GM18909 (cell line): ENCODE results near the gene TTC17.

ENCODE experiments used
- ATAC-seq: cut with Tn5 transposase; IDR thresholded peaks from one replicate; pipeline ENCODE4 v1.9.1; 2021; ENCODE audit warnings: mild to moderate bottlenecking; ENCODE audit not compliant: unreplicated experiment, poor library complexity

The TTC17 gene

DNA sequence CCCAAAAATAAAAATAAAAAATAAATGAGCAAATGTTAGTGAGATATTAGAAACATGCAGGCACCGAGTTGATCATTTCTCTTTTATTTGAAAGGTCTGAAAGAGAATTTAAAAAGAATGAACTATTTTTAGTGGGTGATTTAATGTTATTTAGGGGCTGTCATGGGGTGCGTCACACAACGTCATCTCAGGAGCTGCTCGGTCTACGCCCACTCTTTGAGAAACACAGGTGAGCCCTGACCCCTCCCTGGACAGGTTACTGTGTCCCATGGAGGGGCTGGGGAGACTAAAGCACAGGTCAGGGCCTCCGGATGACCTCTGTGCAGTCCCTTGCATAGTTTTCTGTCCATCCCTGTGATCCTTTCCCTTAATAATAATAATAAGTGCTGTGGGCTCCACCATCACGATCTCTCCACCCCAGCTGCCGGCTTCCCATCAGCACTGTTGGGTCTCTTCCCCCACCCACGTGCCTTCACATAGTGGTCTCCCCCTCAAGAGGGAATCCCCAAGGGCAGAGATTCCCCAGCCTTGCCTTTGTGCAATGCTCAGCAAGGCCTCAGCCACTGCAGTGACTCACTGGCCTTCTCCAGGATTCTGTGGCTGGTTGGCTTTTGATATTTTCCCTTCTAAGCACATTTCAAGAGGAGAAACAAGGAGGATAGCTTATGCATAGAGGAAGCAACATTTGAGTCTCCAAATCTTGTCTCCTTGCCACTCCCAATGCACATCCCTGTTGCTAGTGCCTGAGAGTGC, 159.9 kb downstream of the TTC17 start:
- no peak for ATAC-seq

- ATAC-seq = no peak
These were observed 162.8 kb downstream of the TTC17 start for GRCh38 chr11:43521471-43521870.

DNA sequence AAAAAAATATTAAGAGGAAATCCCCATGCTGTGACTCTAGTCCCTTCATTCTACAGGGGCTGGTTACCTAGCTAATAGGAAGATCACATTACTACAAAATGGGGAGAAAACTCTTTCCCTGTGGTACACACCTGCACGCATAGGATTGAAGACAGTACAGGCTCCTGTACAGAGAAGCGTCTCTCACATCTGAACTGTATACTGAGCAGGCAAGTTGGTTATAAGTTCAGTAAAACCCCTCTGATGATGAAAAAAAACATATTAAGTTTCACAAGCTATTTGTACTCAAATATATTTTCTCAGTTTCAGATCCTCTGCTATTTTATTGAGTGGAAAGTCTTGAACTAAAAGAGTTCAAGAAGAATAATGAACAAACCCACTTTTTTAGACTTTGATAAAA, 164.9 kb downstream of the TTC17 start:
- ATAC-seq = no peak

GRCh38 chr11:43532041-43532440, 173.3 kb downstream of the TTC17 start:
- ATAC-seq = no peak

GRCh38 chr11:43537833-43538615, 179.3 kb downstream of the TTC17 start:
- ATAC-seq = no peak

DNA sequence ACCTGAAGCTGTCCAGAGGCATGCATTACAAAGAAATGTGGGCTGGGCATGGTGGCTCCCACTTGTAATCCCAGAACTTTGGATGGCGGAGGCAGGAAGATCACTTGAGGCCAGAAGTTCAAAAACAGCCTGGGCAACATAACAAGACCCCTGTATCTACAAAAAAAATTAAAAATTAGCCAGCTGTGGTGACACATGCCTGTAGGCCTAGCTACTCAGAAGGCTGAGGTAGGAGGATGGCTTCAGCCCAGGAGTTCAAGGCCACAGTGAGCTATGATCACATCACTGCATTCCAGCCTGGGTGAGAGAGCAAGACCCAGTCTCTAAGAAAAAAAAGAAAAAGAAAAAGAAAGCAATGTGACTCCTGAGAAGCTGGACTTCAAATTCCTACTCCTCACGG, 183.3 kb downstream of the TTC17 start:
- ATAC-seq = no peak

- no peak for ATAC-seq
These were observed 184.3 kb downstream of the TTC17 start for GRCh38 chr11:43542750-43543712.
